Activated CD4-positive, alpha-beta T cell treated with anti-CD3 and anti-CD28 coated beads, Interleukin-2, amount 50 U/mL, for 16 hours (primary cell): ENCODE measurements around the gene AQP2.
A peak's percentile ranks its signal among the peaks of the same experiment; 100 is the strongest.

ENCODE experiments used
- DNase-seq: peaks from one replicate; pipeline ENCODE4 v3.0.0-alpha.2; 2020

The AQP2 gene

GRCh38 chr12:49950273-49951251, at the start of gene AQP2:
Gene AQP2 (plus strand): TSS chr12:49950737. CDS start chr12:49950831, 94 bp downstream.
- no peak for DNase-seq

GRCh38 chr12:49901026-49901425, 49.5 kb upstream of the AQP2 start:
- no peak for DNase-seq

GRCh38 chr12:49901986-49902385, 48.6 kb upstream of the AQP2 start:
- no peak for DNase-seq

GRCh38 chr12:49902399-49903350, 47.9 kb upstream of the AQP2 start:
- no peak for DNase-seq

- no peak for DNase-seq
These were observed 47.2 kb upstream of the AQP2 start for GRCh38 chr12:49903351-49903699.

GRCh38 chr12:49903700-49904423, 46.7 kb upstream of the AQP2 start, which contains the start of gene FAIM2:
Gene FAIM2 (minus strand): TSS chr12:49903900. CDS start chr12:49903792, 108 bp downstream.
- peak; percentile 37 for DNase-seq

- DNase-seq: no peak
These were observed 45.9 kb upstream of the AQP2 start for GRCh38 chr12:49904601-49905000.

GRCh38 chr12:49905718-49906314, 44.7 kb upstream of the AQP2 start:
- DNase-seq: no peak

- DNase-seq: no peak
These were observed 43.2 kb upstream of the AQP2 start for GRCh38 chr12:49907352-49907751.

GRCh38 chr12:49909356-49909755, 41.2 kb upstream of the AQP2 start:
- DNase-seq: no peak

- no peak for DNase-seq
These were observed 40.7 kb upstream of the AQP2 start for GRCh38 chr12:49909826-49910225.

- no peak for DNase-seq
These were observed 40.0 kb upstream of the AQP2 start for GRCh38 chr12:49910331-49911212.

GRCh38 chr12:49911213-49911605, 39.3 kb upstream of the AQP2 start:
- no peak for DNase-seq

- no peak for DNase-seq
These were observed 37.9 kb upstream of the AQP2 start for GRCh38 chr12:49912345-49913255.

- DNase-seq: no peak
These were observed 34.2 kb upstream of the AQP2 start for GRCh38 chr12:49916129-49916919.

GRCh38 chr12:49917166-49917787, 33.3 kb upstream of the AQP2 start:
- no peak for DNase-seq

GRCh38 chr12:49917788-49918173, 32.8 kb upstream of the AQP2 start:
- no peak for DNase-seq

GRCh38 chr12:49920241-49920914, 30.2 kb upstream of the AQP2 start:
- no peak for DNase-seq
